Lower lobe of right lung (tissue), 2 donors: ENCODE data around the gene SMARCA1. TPM values are rescaled to one million over a fixed set of nuclear protein-coding genes. Genes with fewer than 3 reads are reported as not detected.

ENCODE experiments used
- ATAC-seq, 2 donors: fragments of 200-7000 bp; cut with Tn5 transposase; one replicate each; pipeline ENCODE4 v1.9.1; 2020 to 2022; ENCODE audit warnings: mild to moderate bottlenecking in 2 of 2, moderate library complexity in 2 of 2
- DNase-seq: peaks from one replicate; pipeline ENCODE4 v3.0.0-alpha.2; 2020
- H3K27ac ChIP-seq: fragments of 200-600 bp; one replicate; pipeline ENCODE4 v1.8.0; 2022
- H3K27me3 ChIP-seq: fragments of 200-600 bp; one replicate; pipeline ENCODE4 v1.8.0; 2022; ENCODE audit warnings: low read depth
- H3K36me3 ChIP-seq: fragments of 200-600 bp; one replicate; pipeline ENCODE4 v1.8.0; 2022; ENCODE audit warnings: mild to moderate bottlenecking
- H3K4me1 ChIP-seq: fragments of 200-600 bp; one replicate; pipeline ENCODE4 v1.8.0; 2022
- H3K4me3 ChIP-seq: fragments of 200-600 bp; one replicate; pipeline ENCODE4 v1.8.0; 2022; ENCODE audit warnings: mild to moderate bottlenecking
- H3K9me3 ChIP-seq: fragments of 200-600 bp; one replicate; pipeline ENCODE4 v1.8.0; 2022
- CTCF ChIP-seq: fragments of 200-600 bp; IDR thresholded peaks from one replicate; pipeline ENCODE4 v1.8.0; 2022; ENCODE audit warnings: antibody characterized with exemption, mild to moderate bottlenecking
- intact Hi-C: fragments of 100-400 bp; cut with DNase I; formaldehyde crosslinking; loops from one replicate; pipeline ENCODE4 v1.11.0; 2022
- total RNA-seq: library from RNA; stranded (reverse); fragmentation: NEBNext Ultra II Directional; extraction: Animal tissue kit (Norgen Biotek cat#: 25700); gene quantifications from one replicate; pipeline ENCODE4 v1.2.1, GENCODE V29; 2021
- donor health status: DM: no; HTN: yes; CAD: no; lungs with severe emphysema.

Gene SMARCA1
- total RNA-seq, 1 donor from 2014 or later = 23.2 TPM

DNA sequence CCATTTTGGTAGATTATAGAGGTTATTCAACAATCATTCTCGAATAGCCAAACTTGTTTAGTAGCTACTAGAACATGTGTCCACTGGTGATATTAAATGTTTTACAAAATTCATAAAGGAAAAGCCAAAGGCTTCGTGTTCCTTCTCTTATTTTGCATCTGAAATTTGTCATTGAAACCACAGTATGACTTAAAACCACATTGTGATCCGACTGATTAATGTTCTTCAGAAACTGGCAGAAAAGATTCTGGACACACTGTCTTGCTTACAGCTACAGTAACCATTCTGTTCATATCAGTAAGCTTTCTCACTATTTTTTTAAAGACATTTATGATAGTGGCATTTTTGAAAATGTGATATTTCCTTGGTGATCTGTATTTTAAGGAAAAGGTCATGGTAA lies 2.6 kb upstream of the SMARCA1 start:
- Histone ChIP-seq H3K27ac (no peak overlapping the region), H3K27me3 (no peaks in the 10 kb centered on the region), H3K4me3 (no peak overlapping the region), H3K4me1 (peaks cover 7% of the 10 kb centered on the region), H3K36me3 (no peaks in the 10 kb centered on the region), H3K9me3 (no peaks in the 10 kb centered on the region)
- no peak for DNase-seq
- TF ChIP-seq CTCF = no peak
- intact Hi-C loops = no loop called here
- ATAC-seq = no peak

- TF ChIP-seq CTCF = no peak
- H3K9me3 ChIP-seq = no peaks in the 10 kb centered on the region
- H3K27me3 ChIP-seq = no peaks in the 10 kb centered on the region
- ATAC-seq (no peak), DNase-seq (no peak)
- intact Hi-C loops = no loop called here
- H3K27ac ChIP-seq = no peak overlapping the region
- no peaks in the 10 kb centered on the region for H3K36me3 ChIP-seq
- peaks cover 7% of the 10 kb centered on the region for H3K4me1 ChIP-seq
- no peak overlapping the region for H3K4me3 ChIP-seq
These were observed 1.9 kb upstream of the SMARCA1 start for GRCh38 chrX:129525162-129525561.

GRCh38 chrX:129524250-129524850 lies 1.1 kb upstream of the SMARCA1 start:
- ATAC-seq = no peak
- Histone ChIP-seq H3K27me3 (no peaks in the 10 kb centered on the region), H3K9me3 (no peaks in the 10 kb centered on the region), H3K4me3 (no peak overlapping the region), H3K27ac (peak overlapping the region; percentile 80), H3K4me1 (peaks cover 7% of the 10 kb centered on the region), H3K36me3 (no peaks in the 10 kb centered on the region)
- no peak for DNase-seq
- no peak for TF ChIP-seq CTCF
- intact Hi-C loops = no loop called here

DNA sequence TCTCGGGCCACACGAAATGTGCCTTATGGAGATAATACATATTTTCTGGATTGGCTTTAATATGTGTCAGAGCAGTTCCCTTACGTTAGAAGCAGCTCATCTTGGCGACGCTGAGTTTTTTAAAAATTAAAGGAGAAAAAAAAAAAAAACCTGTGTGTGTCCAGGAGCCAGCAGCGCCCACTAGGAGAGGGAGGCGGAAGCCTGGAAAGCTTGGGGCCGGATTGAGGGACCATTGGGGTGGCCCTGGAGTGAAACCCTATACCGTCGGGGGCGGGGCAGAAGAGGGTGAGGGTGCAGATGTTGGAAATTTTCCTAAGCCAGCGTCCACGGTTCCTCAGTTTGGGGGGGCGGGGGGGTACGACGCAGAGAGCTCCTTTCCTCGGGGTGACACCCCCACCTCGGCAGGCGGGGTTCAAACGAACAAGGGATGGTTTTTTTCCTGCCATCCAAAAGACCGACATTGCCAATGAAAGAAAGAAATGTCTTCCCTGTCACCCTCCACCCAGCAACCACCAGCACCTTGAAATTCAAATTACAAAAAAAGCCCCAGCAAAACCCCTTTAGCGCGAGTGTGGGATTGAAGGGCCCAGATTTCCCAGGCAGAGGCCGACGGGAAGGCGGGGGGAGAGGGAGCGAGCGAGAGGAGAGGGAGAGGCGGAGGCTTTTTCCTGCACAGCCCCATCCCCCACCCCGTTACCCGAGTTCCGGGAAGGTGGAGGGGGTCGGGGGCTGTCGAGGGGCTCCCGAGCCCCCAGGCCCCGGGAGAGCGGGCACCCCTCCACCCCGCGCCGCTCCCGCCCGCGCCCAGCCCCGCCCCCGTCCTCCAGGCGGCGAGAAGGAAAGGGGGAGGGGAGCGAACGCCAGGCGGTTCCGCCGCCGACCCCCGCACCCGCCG lies 859 bp downstream of the SMARCA1 start:
- H3K36me3 ChIP-seq = no peaks in the 10 kb centered on the region
- H3K4me1 ChIP-seq = peaks cover 7% of the 10 kb centered on the region
- intact Hi-C loops = no loop called here
- peak overlapping the region; percentile 80 for H3K27ac ChIP-seq
- H3K27me3 ChIP-seq = no peaks in the 10 kb centered on the region
- ATAC-seq (peak; percentile 86 to 90), DNase-seq (peak; percentile 56)
- no peaks in the 10 kb centered on the region for H3K9me3 ChIP-seq
- TF ChIP-seq CTCF = no peak
- H3K4me3 ChIP-seq = peak overlapping the region; percentile 70

DNA sequence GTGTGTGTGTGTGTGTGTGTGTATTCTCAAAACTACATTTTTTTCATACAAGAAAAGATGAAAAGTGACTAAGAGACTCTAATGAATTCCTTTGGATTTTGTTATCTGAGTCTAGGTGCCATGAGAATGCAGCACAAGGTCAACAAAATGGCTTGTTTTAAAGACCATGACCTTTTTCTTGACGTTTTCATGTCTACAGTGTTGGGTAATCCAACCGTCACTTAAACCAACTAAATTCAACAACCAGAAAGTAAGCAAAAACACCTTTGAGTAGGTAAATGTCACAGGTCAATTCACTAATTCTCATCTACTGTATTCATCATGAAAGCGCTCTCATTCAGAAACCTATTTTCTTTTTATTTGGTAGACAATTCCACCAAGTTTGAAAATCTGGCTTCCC lies 3.1 kb downstream of the SMARCA1 start:
- no peaks in the 10 kb centered on the region for H3K9me3 ChIP-seq
- H3K36me3 ChIP-seq = peaks cover 7% of the 10 kb centered on the region
- no peak for TF ChIP-seq CTCF
- H3K27me3 ChIP-seq = no peaks in the 10 kb centered on the region
- no peak overlapping the region for H3K27ac ChIP-seq
- no peak overlapping the region for H3K4me3 ChIP-seq
- DNase-seq (no peak), ATAC-seq (no peak)
- H3K4me1 ChIP-seq = peaks cover 7% of the 10 kb centered on the region
- intact Hi-C loops = no loop called here
